ENCODE data around the gene HACD2.

The HACD2 gene

DNA sequence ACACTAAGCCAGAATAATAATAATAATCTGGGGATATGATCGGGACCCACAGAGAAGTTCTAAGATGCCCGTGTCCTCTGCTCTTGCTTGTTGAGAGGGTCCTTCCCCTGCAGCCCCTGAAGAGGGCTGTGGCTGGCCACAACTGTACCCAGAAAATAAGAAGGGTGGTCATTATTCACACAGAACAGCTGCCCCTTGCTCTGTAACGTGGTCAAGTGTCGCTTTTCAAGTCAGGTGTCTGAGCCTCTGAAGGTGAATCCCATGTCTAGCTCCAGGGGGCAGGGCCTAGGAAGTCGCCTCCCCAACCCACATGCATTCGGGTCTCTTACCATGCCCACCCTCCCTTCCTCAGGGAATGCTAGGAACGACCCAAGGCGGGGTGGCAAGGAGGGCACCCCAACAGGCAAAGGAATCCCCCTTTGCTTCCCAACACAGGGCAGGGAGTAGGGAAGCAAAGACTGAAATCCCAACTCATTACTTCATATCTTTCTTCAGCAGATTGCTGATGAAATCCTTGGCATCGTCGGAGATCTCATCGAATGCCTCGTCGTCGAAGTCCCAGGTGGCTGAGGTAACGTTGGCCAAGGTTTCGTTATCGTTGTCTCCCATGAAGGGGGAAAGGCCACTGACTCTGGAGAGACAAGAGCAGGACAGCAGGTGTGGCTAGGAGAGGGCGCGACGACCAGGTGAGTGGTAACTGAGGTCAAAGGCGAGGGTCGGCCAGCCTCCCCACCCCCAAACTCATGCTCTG is 44.3 kb upstream of the HACD2 start:
- DNase-seq (ENCODE audit: low read depth), result no peak
- no peak for TF ChIP-seq POLR2A (IDR thresholded peaks at IDR 0.05; ENCODE audit: extremely low read depth, insufficient read length)
- no peak for TF ChIP-seq MYC (IDR thresholded peaks at IDR 0.05; ENCODE audit: low read depth, low read length)
- TF ChIP-seq, protein P1, sequence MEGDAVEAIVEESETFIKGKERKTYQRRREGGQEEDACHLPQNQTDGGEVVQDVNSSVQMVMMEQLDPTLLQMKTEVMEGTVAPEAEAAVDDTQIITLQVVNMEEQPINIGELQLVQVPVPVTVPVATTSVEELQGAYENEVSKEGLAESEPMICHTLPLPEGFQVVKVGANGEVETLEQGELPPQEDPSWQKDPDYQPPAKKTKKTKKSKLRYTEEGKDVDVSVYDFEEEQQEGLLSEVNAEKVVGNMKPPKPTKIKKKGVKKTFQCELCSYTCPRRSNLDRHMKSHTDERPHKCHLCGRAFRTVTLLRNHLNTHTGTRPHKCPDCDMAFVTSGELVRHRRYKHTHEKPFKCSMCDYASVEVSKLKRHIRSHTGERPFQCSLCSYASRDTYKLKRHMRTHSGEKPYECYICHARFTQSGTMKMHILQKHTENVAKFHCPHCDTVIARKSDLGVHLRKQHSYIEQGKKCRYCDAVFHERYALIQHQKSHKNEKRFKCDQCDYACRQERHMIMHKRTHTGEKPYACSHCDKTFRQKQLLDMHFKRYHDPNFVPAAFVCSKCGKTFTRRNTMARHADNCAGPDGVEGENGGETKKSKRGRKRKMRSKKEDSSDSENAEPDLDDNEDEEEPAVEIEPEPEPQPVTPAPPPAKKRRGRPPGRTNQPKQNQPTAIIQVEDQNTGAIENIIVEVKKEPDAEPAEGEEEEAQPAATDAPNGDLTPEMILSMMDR (IDR thresholded peaks at IDR 0.05; ENCODE audit: low read depth, low read length), result no peak
- TF ChIP-seq, protein P2, sequence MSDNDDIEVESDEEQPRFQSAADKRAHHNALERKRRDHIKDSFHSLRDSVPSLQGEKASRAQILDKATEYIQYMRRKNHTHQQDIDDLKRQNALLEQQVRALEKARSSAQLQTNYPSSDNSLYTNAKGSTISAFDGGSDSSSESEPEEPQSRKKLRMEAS (IDR thresholded peaks at IDR 0.05; ENCODE audit: low read depth, low read length), result no peak
- H3K4me3 ChIP-seq (ENCODE audit: low read depth, low read length), result no peak overlapping the region

DNA sequence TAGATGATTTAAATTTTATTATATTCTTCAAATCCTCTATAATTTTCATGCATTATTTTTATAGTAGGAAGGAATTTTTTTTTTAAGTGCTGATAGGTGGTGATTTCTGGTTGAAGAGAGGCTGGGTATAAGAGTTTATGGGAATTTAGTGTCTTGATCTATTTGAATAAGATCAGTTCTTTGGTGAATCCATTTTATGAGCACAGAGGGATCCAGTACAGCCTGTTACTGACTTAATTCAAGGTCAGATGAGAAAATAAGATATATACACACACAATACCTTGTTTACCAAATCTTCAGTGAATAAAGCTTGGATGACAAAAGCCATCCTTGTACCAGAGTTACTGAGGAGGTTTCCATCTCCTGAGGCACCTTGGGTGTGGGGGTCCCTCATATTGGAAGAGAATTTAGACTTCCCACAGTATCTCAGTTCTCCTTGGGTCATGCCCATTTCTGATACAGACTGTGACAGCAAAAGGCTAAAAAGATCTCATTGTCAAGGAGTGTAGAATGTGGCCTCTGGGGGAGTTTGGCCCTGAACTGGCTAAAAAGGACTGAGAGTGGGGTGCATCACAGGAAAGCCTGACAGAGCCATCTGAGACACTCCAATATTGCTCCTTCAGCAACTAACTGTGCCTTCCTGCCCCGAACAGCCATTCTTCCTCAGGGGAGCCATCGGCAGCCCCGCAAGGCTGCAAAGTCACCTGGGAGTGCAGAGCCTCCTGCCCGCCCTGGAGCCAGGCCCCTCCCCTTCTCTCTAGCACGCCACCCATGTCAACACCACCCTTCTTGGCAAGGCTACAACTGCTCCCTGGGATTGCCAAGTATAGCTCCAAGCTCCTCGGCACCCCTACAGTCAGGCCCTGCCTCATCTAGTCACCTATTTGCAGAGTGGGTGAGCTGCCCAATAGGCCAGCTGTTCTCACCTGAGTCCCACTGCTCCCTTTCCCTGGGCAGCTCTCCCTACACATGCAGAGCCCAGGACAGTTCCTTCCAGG is 43.1 kb upstream of the HACD2 start:
- TF ChIP-seq, protein P1 (IDR thresholded peaks at IDR 0.05; ENCODE audit: low read depth, low read length), result no peak
- TF ChIP-seq, protein P2 (IDR thresholded peaks at IDR 0.05; ENCODE audit: low read depth, low read length), result no peak
- TF ChIP-seq POLR2A (IDR thresholded peaks at IDR 0.05; ENCODE audit: extremely low read depth, insufficient read length), result no peak
- no peak for TF ChIP-seq MYC (IDR thresholded peaks at IDR 0.05; ENCODE audit: low read depth, low read length)
- no peak for DNase-seq (ENCODE audit: low read depth)
- no peak overlapping the region for H3K4me3 ChIP-seq (ENCODE audit: low read depth, low read length)

DNA sequence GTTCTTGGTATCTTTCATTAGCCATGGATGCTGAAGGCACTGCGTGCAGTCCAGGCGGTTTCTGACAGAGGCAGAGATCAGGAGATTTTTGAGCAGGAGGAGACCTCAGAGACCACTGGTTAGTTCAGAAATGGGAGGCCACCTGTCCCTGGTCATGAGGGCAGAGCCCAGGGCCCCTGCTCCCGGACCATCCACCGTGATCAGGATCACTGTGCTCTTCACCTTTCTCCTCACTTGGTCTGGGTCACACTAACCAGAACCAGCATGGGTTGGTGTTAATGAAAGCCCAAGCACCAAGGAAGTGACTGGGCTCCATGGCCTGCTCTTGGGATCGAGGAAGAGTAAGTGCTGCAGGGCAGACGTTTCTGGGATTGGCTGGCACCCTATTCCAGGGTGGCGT is 42.0 kb upstream of the HACD2 start:
- TF ChIP-seq MYC (IDR thresholded peaks at IDR 0.05; ENCODE audit: low read depth, low read length) (no peak), POLR2A (IDR thresholded peaks at IDR 0.05; ENCODE audit: extremely low read depth, insufficient read length) (no peak)
- TF ChIP-seq, protein P1 (IDR thresholded peaks at IDR 0.05; ENCODE audit: low read depth, low read length), result no peak
- TF ChIP-seq, protein P2 (IDR thresholded peaks at IDR 0.05; ENCODE audit: low read depth, low read length), result no peak
- no peak overlapping the region for H3K4me3 ChIP-seq (ENCODE audit: low read depth, low read length)
- no peak for DNase-seq (ENCODE audit: low read depth)

DNA sequence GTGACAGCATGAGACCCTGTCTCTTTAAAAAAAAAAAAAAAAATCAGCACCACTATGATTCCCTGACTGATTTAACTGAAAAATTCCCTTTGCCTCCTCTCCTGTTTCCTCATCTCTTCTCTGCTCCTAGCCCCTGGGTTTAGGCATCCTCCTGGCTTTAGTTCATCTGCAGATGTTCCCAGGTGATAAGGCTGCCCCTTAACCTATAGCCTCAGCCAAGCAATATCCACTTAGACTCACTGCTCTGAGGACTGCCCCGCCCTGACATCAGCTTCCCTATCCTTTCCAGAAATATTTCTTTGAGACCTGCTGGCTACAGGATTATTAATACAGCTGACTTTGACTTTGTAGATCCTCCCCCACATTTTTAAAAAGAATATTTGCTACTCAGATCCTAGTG is 39.4 kb upstream of the HACD2 start:
- no peak for DNase-seq (ENCODE audit: low read depth)
- no peak overlapping the region for H3K4me3 ChIP-seq (ENCODE audit: low read depth, low read length)
- TF ChIP-seq, protein P2 (IDR thresholded peaks at IDR 0.05; ENCODE audit: low read depth, low read length), result no peak
- TF ChIP-seq, protein P1 (IDR thresholded peaks at IDR 0.05; ENCODE audit: low read depth, low read length), result no peak
- TF ChIP-seq MYC (IDR thresholded peaks at IDR 0.05; ENCODE audit: low read depth, low read length), result no peak
- TF ChIP-seq POLR2A (IDR thresholded peaks at IDR 0.05; ENCODE audit: extremely low read depth, insufficient read length), result no peak

DNA sequence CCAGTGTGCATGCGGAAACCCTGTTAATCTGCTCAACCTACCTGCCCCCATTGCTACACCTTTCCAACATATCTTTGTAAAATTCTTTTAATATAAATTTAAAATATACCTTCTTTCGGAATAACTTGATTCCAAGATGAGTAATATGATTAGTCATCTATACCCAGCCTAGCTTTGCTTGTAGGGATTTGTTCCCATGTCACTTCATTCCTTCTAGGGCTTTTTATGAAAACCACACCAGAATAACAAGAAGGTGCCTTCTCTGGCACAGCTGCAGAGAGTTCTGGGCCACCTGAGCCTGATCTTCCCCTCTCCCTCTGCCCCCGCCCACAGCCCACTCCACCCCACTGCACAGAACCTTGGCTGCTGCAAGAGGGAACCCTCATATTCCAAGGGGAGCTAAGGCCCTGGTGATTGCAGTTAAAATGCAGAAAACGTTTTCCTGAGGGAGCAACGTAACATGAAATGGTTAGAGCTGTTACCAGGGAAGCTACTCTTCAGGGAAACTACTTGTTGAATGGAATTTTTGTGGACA is 38.6 kb upstream of the HACD2 start:
- no peak for DNase-seq (ENCODE audit: low read depth)
- TF ChIP-seq POLR2A (IDR thresholded peaks at IDR 0.05; ENCODE audit: extremely low read depth, insufficient read length) (no peak), MYC (IDR thresholded peaks at IDR 0.05; ENCODE audit: low read depth, low read length) (no peak)
- TF ChIP-seq, protein P2 (IDR thresholded peaks at IDR 0.05; ENCODE audit: low read depth, low read length), result no peak
- TF ChIP-seq, protein P1 (IDR thresholded peaks at IDR 0.05; ENCODE audit: low read depth, low read length), result no peak
- H3K4me3 ChIP-seq (ENCODE audit: low read depth, low read length), result no peak overlapping the region
